Measurements from ENCODE around the gene MCU. TPM values are rescaled to one million over a fixed set of nuclear protein-coding genes. Genes with fewer than 3 reads are reported as not detected.

Gene MCU
- 22.4 and 39.0 TPM in 2 replicates for total RNA-seq

GRCh38 chr10:72691863-72692743 lies at the start of gene MCU:
TSS of gene MCU (plus strand) at chr10:72692143. CDS start at chr10:72692152, 9 bp downstream.

GRCh38 chr10:72893136-72893798 lies 201.3 kb downstream of the MCU start, which contains the start of gene OIT3:
TSS of gene OIT3 (plus strand) at chr10:72893739. CDS start at chr10:72893799, 60 bp downstream.

Other genes with a start within 250 kb of the MCU start
- gene MICU1, start 66.1 kb upstream of the MCU start, total RNA-seq: 20.9 and 28.2 TPM in 2 replicates
- gene OIT3, start 201.6 kb downstream of the MCU start, total RNA-seq: under 0.01 TPM in 1 of 2 replicates, not detected in the other